ENCODE results near the gene CENPP. TPM values are rescaled to one million over a fixed set of nuclear protein-coding genes. Genes with fewer than 3 reads are reported as not detected.

The CENPP gene
- total and polyA plus RNA-seq, 8 donors = 0.46 to 2.7 (median 1.9) TPM

GRCh38 chr9:92332577-92333281 lies 7.0 kb downstream of the CENPP start:
- Histone ChIP-seq H3K4me3 (no peak overlapping the region), H3K27ac (no peak overlapping the region), H3K4me1 (no peaks in the 10 kb centered on the region), H3K36me3 (no peaks in the 10 kb centered on the region), H3K27me3 (no peaks in the 10 kb centered on the region), H3K9me3 (no peaks in the 10 kb centered on the region)
- no peak for FAIRE-seq
- intact Hi-C loops (cut with DNase I) = no loop called here
- WGBS, 2 donors = 69 to 70% methylated on average over 3 of the region's 3 CpGs
- no peak for DNase-seq
- TF ChIP-seq, protein P1, sequence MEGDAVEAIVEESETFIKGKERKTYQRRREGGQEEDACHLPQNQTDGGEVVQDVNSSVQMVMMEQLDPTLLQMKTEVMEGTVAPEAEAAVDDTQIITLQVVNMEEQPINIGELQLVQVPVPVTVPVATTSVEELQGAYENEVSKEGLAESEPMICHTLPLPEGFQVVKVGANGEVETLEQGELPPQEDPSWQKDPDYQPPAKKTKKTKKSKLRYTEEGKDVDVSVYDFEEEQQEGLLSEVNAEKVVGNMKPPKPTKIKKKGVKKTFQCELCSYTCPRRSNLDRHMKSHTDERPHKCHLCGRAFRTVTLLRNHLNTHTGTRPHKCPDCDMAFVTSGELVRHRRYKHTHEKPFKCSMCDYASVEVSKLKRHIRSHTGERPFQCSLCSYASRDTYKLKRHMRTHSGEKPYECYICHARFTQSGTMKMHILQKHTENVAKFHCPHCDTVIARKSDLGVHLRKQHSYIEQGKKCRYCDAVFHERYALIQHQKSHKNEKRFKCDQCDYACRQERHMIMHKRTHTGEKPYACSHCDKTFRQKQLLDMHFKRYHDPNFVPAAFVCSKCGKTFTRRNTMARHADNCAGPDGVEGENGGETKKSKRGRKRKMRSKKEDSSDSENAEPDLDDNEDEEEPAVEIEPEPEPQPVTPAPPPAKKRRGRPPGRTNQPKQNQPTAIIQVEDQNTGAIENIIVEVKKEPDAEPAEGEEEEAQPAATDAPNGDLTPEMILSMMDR (IDR thresholded peaks at IDR 0.05) = no peak
- ATAC-seq = no peak

- Histone ChIP-seq H3K4me1 (no peaks in the 10 kb centered on the region), H3K27me3 (no peaks in the 10 kb centered on the region), H3K4me3 (no peak overlapping the region), H3K36me3 (no peaks in the 10 kb centered on the region), H3K27ac (no peak overlapping the region), H3K9me3 (no peaks in the 10 kb centered on the region)
- no peak for FAIRE-seq
- TF ChIP-seq, protein P1 (IDR thresholded peaks at IDR 0.05) = no peak
- ATAC-seq = no peak
- intact Hi-C loops (cut with DNase I) = no loop called here
- DNase-seq = no peak
- 97% methylated on average over 2 of the region's 2 CpGs for WGBS, 2 donors
Observed at GRCh38 chr9:92333282-92333634, 7.5 kb downstream of the CENPP start.

DNA sequence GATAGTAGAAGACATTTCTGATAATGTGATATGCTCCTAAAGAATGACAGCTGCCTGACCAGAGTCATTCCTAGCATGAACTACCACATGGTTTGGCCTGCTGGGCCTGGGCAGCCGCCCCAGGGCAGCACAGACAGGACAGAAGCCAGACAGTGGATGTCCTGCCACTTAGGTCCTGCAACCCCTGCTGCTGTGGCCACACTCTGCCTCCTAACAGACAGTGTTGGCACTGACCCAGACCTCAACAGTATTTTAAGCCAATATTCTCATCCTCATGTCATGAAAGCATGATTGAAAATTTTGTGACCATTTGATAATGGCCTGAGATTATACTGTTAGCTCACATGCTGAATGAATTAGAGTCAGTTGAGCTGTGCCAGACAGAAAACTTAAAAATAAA lies 15.8 kb downstream of the CENPP start:
- FAIRE-seq = no peak
- Histone ChIP-seq H3K27me3 (no peaks in the 10 kb centered on the region), H3K4me1 (no peaks in the 10 kb centered on the region), H3K4me3 (no peak overlapping the region), H3K36me3 (no peaks in the 10 kb centered on the region), H3K9me3 (no peaks in the 10 kb centered on the region), H3K27ac (no peak overlapping the region)
- ATAC-seq = no peak
- DNase-seq = no peak
- WGBS, 2 donors = 95 to 100% methylated on average over 1 of the region's 1 CpG
- intact Hi-C loops (cut with DNase I) = no loop called here
- TF ChIP-seq, protein P1 (IDR thresholded peaks at IDR 0.05) = no peak

- Histone ChIP-seq H3K9me3 (no peaks in the 10 kb centered on the region), H3K27me3 (no peaks in the 10 kb centered on the region), H3K4me1 (no peaks in the 10 kb centered on the region), H3K36me3 (no peaks in the 10 kb centered on the region), H3K27ac (no peak overlapping the region), H3K4me3 (no peak overlapping the region)
- intact Hi-C loops (cut with DNase I) = no loop called here
- FAIRE-seq = peak; percentile 66
- TF ChIP-seq, protein P1 (IDR thresholded peaks at IDR 0.05) = no peak
- DNase-seq = no peak
- ATAC-seq = no peak
- WGBS, 2 donors = 73 to 88% methylated on average over 1 of the region's 1 CpG
Observed at GRCh38 chr9:92342825-92343488, 17.2 kb downstream of the CENPP start.

GRCh38 chr9:92345582-92345981 lies 19.8 kb downstream of the CENPP start:
- no peaks in the 10 kb centered on the region for H3K36me3 ChIP-seq
- no peak for ATAC-seq
- TF ChIP-seq, protein P1 (IDR thresholded peaks at IDR 0.05) = no peak
- intact Hi-C loops (cut with DNase I) = no loop called here
- no peak for FAIRE-seq
- H3K27ac ChIP-seq = no peak overlapping the region
- no peaks in the 10 kb centered on the region for H3K9me3 ChIP-seq
- H3K4me3 ChIP-seq = no peak overlapping the region
- H3K4me1 ChIP-seq = no peaks in the 10 kb centered on the region
- DNase-seq = no peak
- no peaks in the 10 kb centered on the region for H3K27me3 ChIP-seq
